GM12878 (cell line): ENCODE results near the gene GK. TPM values are rescaled to one million over a fixed set of nuclear protein-coding genes. Genes with fewer than 3 reads are reported as not detected.

Experiments
- BCL11A ChIP-seq: IDR thresholded peaks from 2 replicates; pipeline ENCODE4 v1.6.1; 2011; ENCODE audit warnings: low read depth, low read length
- BMI1 ChIP-seq: fragments of 450-650 bp; IDR thresholded peaks from 2 replicates; pipeline ENCODE4 v1.6.1; 2016; ENCODE audit warnings: mild to moderate bottlenecking, moderate library complexity, borderline replicate concordance
- CEBPB ChIP-seq, 2 experiments: fragments of 150-350 bp in 1 of 2; IDR thresholded peaks; 2 replicates each; pipeline ENCODE4 v1.6.1; 2012 to 2014; ENCODE audit warnings: low read depth in 2 of 2, low read length in 2 of 2, borderline replicate concordance in 1 of 2, inconsistent platforms in 1 of 2
- CEBPZ ChIP-seq: fragments of 150-350 bp; IDR thresholded peaks from 2 replicates; pipeline ENCODE4 v1.6.1; 2016; ENCODE audit warnings: low read depth, low read length
- CHD4 ChIP-seq: fragments of 200-600 bp; sonication (generic); IDR thresholded peaks from 2 replicates; pipeline ENCODE4 v1.6.1; 2016; ENCODE audit warnings: mild to moderate bottlenecking
- CREB1 ChIP-seq: IDR thresholded peaks from 2 replicates; pipeline ENCODE4 v1.6.1; 2012; ENCODE audit warnings: low read depth, mild to moderate bottlenecking, inconsistent platforms
- EGR1 ChIP-seq, 2 experiments: IDR thresholded peaks; 1 replicate in 1 of 2; 2 replicates in 1 of 2; pipeline ENCODE4 v1.6.1; 2011 to 2012; ENCODE audit warnings: low read depth in 2 of 2, low read length in 2 of 2, borderline replicate concordance in 1 of 2, mild to moderate bottlenecking in 1 of 2, moderate library complexity in 1 of 2
- ELK1 ChIP-seq: IDR thresholded peaks from 2 replicates; pipeline ENCODE4 v1.6.1; 2012; ENCODE audit warnings: low read depth, low read length, improper control_type of control experiment
- FOXM1 ChIP-seq: IDR thresholded peaks from 2 replicates; pipeline ENCODE4 v1.6.1; 2012; ENCODE audit warnings: low read depth, mild to moderate bottlenecking, inconsistent platforms, low read length, moderate library complexity
- GATAD2B ChIP-seq: fragments of 450-650 bp; conservative IDR thresholded peaks from 2 replicates; pipeline ENCODE4 v1.6.1; 2017; ENCODE audit warnings: low read depth, mild to moderate bottlenecking, moderate library complexity
- IKZF1 ChIP-seq: fragments of 450-650 bp; conservative IDR thresholded peaks from 2 replicates; pipeline ENCODE4 v1.6.1; 2017; ENCODE audit warnings: antibody characterized with exemption, mild to moderate bottlenecking
- IRF3 ChIP-seq: fragments of 450-650 bp; IDR thresholded peaks from 2 replicates; pipeline ENCODE4 v1.6.1; 2014; ENCODE audit warnings: mild to moderate bottlenecking
- NFYA ChIP-seq: IDR thresholded peaks from 2 replicates; pipeline ENCODE4 v1.6.1; 2011; ENCODE audit warnings: low read depth, mild to moderate bottlenecking, low read length, improper control_type of control experiment, borderline replicate concordance
- RCOR1 ChIP-seq: conservative IDR thresholded peaks from 2 replicates; pipeline ENCODE4 v1.6.1; 2012; ENCODE audit warnings: low read depth, low read length, improper control_type of control experiment
- RELB ChIP-seq: fragments of 450-650 bp; IDR thresholded peaks from 2 replicates; pipeline ENCODE4 v1.6.1; 2017; ENCODE audit warnings: low read depth, mild to moderate bottlenecking, moderate library complexity
- SIN3A ChIP-seq: IDR thresholded peaks from 2 replicates; pipeline ENCODE4 v1.6.1; 2012; ENCODE audit warnings: low read depth, low read length, improper control_type of control experiment
- SIX5 ChIP-seq: IDR thresholded peaks from 2 replicates; pipeline ENCODE4 v1.6.1; 2011; ENCODE audit warnings: mild to moderate bottlenecking, low read depth, low read length, moderate library complexity; ENCODE audit not compliant: severe bottlenecking
- SREBF1 ChIP-seq: IDR thresholded peaks from 2 replicates; pipeline ENCODE4 v1.6.1; 2012; ENCODE audit warnings: mild to moderate bottlenecking, low read length
- STAT1 ChIP-seq: fragments of 450-650 bp; conservative IDR thresholded peaks from 2 replicates; pipeline ENCODE4 v1.6.1; 2014; ENCODE audit warnings: antibody characterized with exemption, mild to moderate bottlenecking
- TBL1XR1 ChIP-seq: IDR thresholded peaks from 2 replicates; pipeline ENCODE4 v1.6.1; 2012; ENCODE audit warnings: low read depth, low read length, improper control_type of control experiment
- TCF3 ChIP-seq: IDR thresholded peaks from 2 replicates; pipeline ENCODE4 v1.6.1; 2012; ENCODE audit warnings: low read depth, mild to moderate bottlenecking, low read length, borderline replicate concordance; ENCODE audit not compliant: insufficient read depth
- ZBED1 ChIP-seq: IDR thresholded peaks from 2 replicates; pipeline ENCODE4 v1.6.1; 2016; ENCODE audit warnings: borderline replicate concordance
- ZNF384 ChIP-seq: IDR thresholded peaks from 2 replicates; pipeline ENCODE4 v1.6.1; 2012; ENCODE audit warnings: low read depth, mild to moderate bottlenecking, low read length, improper control_type of control experiment, borderline replicate concordance
- ZNF622 ChIP-seq: fragments of 450-650 bp; IDR thresholded peaks from 2 replicates; pipeline ENCODE4 v1.6.1; 2017; ENCODE audit warnings: mild to moderate bottlenecking, inconsistent platforms
- polyA plus RNA-seq, 11 experiments: library from polyadenylated mRNA; depleted of rRNA in 4 of 11; unstranded in 6 of 11; stranded (reverse) in 5 of 11; fragments of >200 nt; fragmentation: Nextera tagmentation in 4 of 11; fragmentation: Illumina TruSeq in 1 of 11; extraction: Ambion mirVana in 4 of 11; extraction: Trizol in 1 of 11; gene quantifications; 1 replicate in 1 of 11; 2 replicates in 10 of 11; pipeline versions ENCODE4 v1.2.1 to v1.2.3, GENCODE V29; 2011 to 2016; ENCODE audit warnings: inconsistent platforms in 2 of 11, missing spikeins in 2 of 11, low read depth in 1 of 11
- total RNA-seq, 4 experiments: library from RNA; depleted of rRNA in 3 of 4; stranded (reverse); fragments of >200 nt in 3 of 4; fragmentation: Illumina TruSeq in 1 of 4; extraction: Trizol in 1 of 4; gene quantifications; 2 replicates each; pipeline versions ENCODE4 v1.2.1 to v1.2.3, GENCODE V29; 2013 to 2021

Gene GK
- total and polyA plus RNA-seq, 10 of the 15 experiments (the other 5 are each of a cell fraction or from before 2014, with no cell fraction given): 6.3 to 22.3 (median 11.1) TPM

GRCh38 chrX:30713061-30713525 is 59.9 kb downstream of the GK start (continued):
- TF ChIP-seq SIN3A (no peak), EGR1 (IDR thresholded peaks at IDR 0.05; ENCODE audit: borderline replicate concordance in 1 of 2, low read depth in 2 of 2, low read length in 2 of 2) (no peak), GATAD2B (no peak; the same call in 1 of the 2 replicates), SREBF1 (peak; percentile 60; the same call in 1 of the 2 replicates), IRF3 (no peak), ZNF384 (no peak), NFYA (no peak), CEBPB (IDR thresholded peaks at IDR 0.05; ENCODE audit: borderline replicate concordance in 1 of 2, low read depth in 2 of 2, low read length in 2 of 2) (peak in 1 of 2 experiments; percentile 93; a peak in 1 of 4 replicates), SIX5 (no peak), TBL1XR1 (peak; percentile 84; the same call in 1 of the 2 replicates), ELK1 (no peak), CHD4 (no peak), STAT1 (no peak), CEBPZ (no peak), IKZF1 (peak; percentile 92), CREB1 (peak; percentile 46; the same call in 1 of the 2 replicates), RCOR1 (0 out of 2 replicates have a peak, but pooled peaks have one; percentile 72), FOXM1 (peak; percentile 95), BMI1 (peak; percentile 87), ZNF622 (no peak), BCL11A (peak; percentile 96), RELB (peak; percentile 96), ZBED1 (peak; percentile 92), TCF3 (peak; percentile 56; the same call in 1 of the 2 replicates)
